Measurements from ENCODE around the gene RYR2. TPM values are rescaled to one million over a fixed set of nuclear protein-coding genes. Genes with fewer than 3 reads are reported as not detected.

The RYR2 gene
- total RNA-seq, 1 experiment from 2014 or later, result 4.0 TPM

GRCh38 chr1:236997882-236998281 lies 44.1 kb upstream of the RYR2 start:
- no TSS peak for BruUV-seq (replicated peaks)
- ChIA-PET POLR2A (no interaction called here), CTCF (interaction anchor here (0.5 to 0.6 kb wide), 3 partner anchors 28 to 501 kb away, joined by 3 to 4 read pairs (median 3); no protein-coding TSS in a partner anchor)
- no peak for DNase-seq (ENCODE audit: unreplicated experiment)
- no peaks in the 10 kb centered on the region for H3K36me3 Mint-ChIP-seq (ENCODE audit: insufficient read depth, unreplicated experiment)
- no peak overlapping the region for H3K4me3 Mint-ChIP-seq (ENCODE audit: unreplicated experiment)
- TF ChIP-seq CTCF (IDR thresholded peaks at IDR 0.05; ENCODE audit: unreplicated experiment), result no peak
- no peak overlapping the region for H3K27ac Mint-ChIP-seq (ENCODE audit: low read depth, unreplicated experiment)
- intact Hi-C loops (cut with micrococcal nuclease), result no loop called here
- H3K4me1 Mint-ChIP-seq (ENCODE audit: insufficient read depth, unreplicated experiment), result no peaks in the 10 kb centered on the region
- H3K27me3 Mint-ChIP-seq (ENCODE audit: insufficient read depth, unreplicated experiment), result peaks cover 41% of the 10 kb centered on the region
- no peaks in the 10 kb centered on the region for H3K9me3 Mint-ChIP-seq (ENCODE audit: unreplicated experiment)

GRCh38 chr1:236998546-236998945 lies 43.4 kb upstream of the RYR2 start:
- intact Hi-C loops (cut with micrococcal nuclease), result no loop called here

GRCh38 chr1:237000191-237000590 lies 41.8 kb upstream of the RYR2 start:
- Mint-ChIP-seq H3K4me3 (ENCODE audit: unreplicated experiment) (no peak overlapping the region), H3K9me3 (ENCODE audit: unreplicated experiment) (no peaks in the 10 kb centered on the region), H3K27ac (ENCODE audit: low read depth, unreplicated experiment) (no peak overlapping the region), H3K4me1 (ENCODE audit: insufficient read depth, unreplicated experiment) (no peaks in the 10 kb centered on the region), H3K36me3 (ENCODE audit: insufficient read depth, unreplicated experiment) (no peaks in the 10 kb centered on the region), H3K27me3 (ENCODE audit: insufficient read depth, unreplicated experiment) (peaks cover 57% of the 10 kb centered on the region)
- no peak for DNase-seq (ENCODE audit: unreplicated experiment)
- no peak for TF ChIP-seq CTCF (IDR thresholded peaks at IDR 0.05; ENCODE audit: unreplicated experiment)
- ChIA-PET POLR2A (no interaction called here), CTCF (interaction anchor here (0.5 kb wide), 2 partner anchors 12 to 752 kb away, joined by 3 to 4 read pairs; no protein-coding TSS in a partner anchor)
- intact Hi-C loops (cut with micrococcal nuclease), result no loop called here
- BruUV-seq (replicated peaks), result no TSS peak

More at GRCh38 chr1:236998546-236998945, 43.4 kb upstream of the RYR2 start:
- Mint-ChIP-seq H3K4me1 (ENCODE audit: insufficient read depth, unreplicated experiment) (no peaks in the 10 kb centered on the region), H3K9me3 (ENCODE audit: unreplicated experiment) (no peaks in the 10 kb centered on the region), H3K4me3 (ENCODE audit: unreplicated experiment) (no peak overlapping the region), H3K27ac (ENCODE audit: low read depth, unreplicated experiment) (no peak overlapping the region), H3K27me3 (ENCODE audit: insufficient read depth, unreplicated experiment) (peaks cover 47% of the 10 kb centered on the region), H3K36me3 (ENCODE audit: insufficient read depth, unreplicated experiment) (no peaks in the 10 kb centered on the region)
- BruUV-seq (replicated peaks), result no TSS peak
- DNase-seq (ENCODE audit: unreplicated experiment), result no peak
- ChIA-PET CTCF (no interaction called here), POLR2A (no interaction called here)
- no peak for TF ChIP-seq CTCF (IDR thresholded peaks at IDR 0.05; ENCODE audit: unreplicated experiment)

GRCh38 chr1:237003516-237003915 lies 38.5 kb upstream of the RYR2 start:
- intact Hi-C loops (cut with micrococcal nuclease), result no loop called here
- no peaks in the 10 kb centered on the region for H3K4me1 Mint-ChIP-seq (ENCODE audit: insufficient read depth, unreplicated experiment)
- DNase-seq (ENCODE audit: unreplicated experiment), result no peak
- no peak for TF ChIP-seq CTCF (IDR thresholded peaks at IDR 0.05; ENCODE audit: unreplicated experiment)
- no peaks in the 10 kb centered on the region for H3K9me3 Mint-ChIP-seq (ENCODE audit: unreplicated experiment)
- no TSS peak for BruUV-seq (replicated peaks)
- H3K27me3 Mint-ChIP-seq (ENCODE audit: insufficient read depth, unreplicated experiment), result peaks cover 51% of the 10 kb centered on the region
- H3K4me3 Mint-ChIP-seq (ENCODE audit: unreplicated experiment), result no peak overlapping the region
- ChIA-PET POLR2A (interaction anchor here (1.0 kb wide), 1 partner anchor 151 kb away, joined by 3 read pairs; no protein-coding TSS in a partner anchor), CTCF (no interaction called here)
- H3K27ac Mint-ChIP-seq (ENCODE audit: low read depth, unreplicated experiment), result no peak overlapping the region
- H3K36me3 Mint-ChIP-seq (ENCODE audit: insufficient read depth, unreplicated experiment), result no peaks in the 10 kb centered on the region

Data from MCF 10A (cell line).